HepG2 (cell line): Measurements from ENCODE around the gene PTK7. TPM values are rescaled to one million over a fixed set of nuclear protein-coding genes. Genes with fewer than 3 reads are reported as not detected.
A peak's percentile ranks its signal among the peaks of the same experiment; 100 is the strongest.

Experiments used
- FLYWCH1 ChIP-seq: sonication (generic); formaldehyde crosslinking; IDR thresholded peaks from 2 replicates; pipeline ENCODE4 v1.8.1; 2023; ENCODE audit warnings: mild to moderate bottlenecking, missing genetic modification reagents
- GFI1 ChIP-seq: sonication (generic); formaldehyde crosslinking; IDR thresholded peaks from 2 replicates; pipeline ENCODE4 v1.5.0; 2020; ENCODE audit warnings: missing genetic modification reagents, mild to moderate bottlenecking, borderline replicate concordance
- GZF1 ChIP-seq: sonication (generic); formaldehyde crosslinking; IDR thresholded peaks from 2 replicates; pipeline ENCODE4 v1.5.1; 2020; ENCODE audit warnings: mild to moderate bottlenecking, missing genetic modification reagents
- HNF1B ChIP-seq: sonication (generic); formaldehyde crosslinking; IDR thresholded peaks from 2 replicates; pipeline ENCODE4 v1.5.1; 2020; ENCODE audit warnings: mild to moderate bottlenecking, moderate library complexity, missing genetic modification reagents
- MATR3 ChIP-seq: sonication (generic); formaldehyde crosslinking; IDR thresholded peaks from 2 replicates; pipeline ENCODE4 v1.4.0; 2020; ENCODE audit warnings: missing genetic modification reagents
- SOX6 ChIP-seq, 2 experiments: fragments of 450-650 bp in 1 of 2; sonication (generic) in 1 of 2; formaldehyde crosslinking in 1 of 2; IDR thresholded peaks; 2 replicates each; pipeline versions ENCODE4 v1.4.0 to v1.6.1; 2017 to 2020; ENCODE audit warnings: antibody characterized with exemption in 1 of 2, mild to moderate bottlenecking in 1 of 2, missing genetic modification reagents in 1 of 2
- TFDP1 ChIP-seq: IDR thresholded peaks from 2 replicates; pipeline ENCODE4 v1.6.1; 2016; ENCODE audit warnings: missing compliant biosample characterization, missing genetic modification reagents, borderline replicate concordance
- TOPORS ChIP-seq: sonication (generic); formaldehyde crosslinking; IDR thresholded peaks from 2 replicates; pipeline ENCODE4 v1.8.0; 2023; ENCODE audit warnings: mild to moderate bottlenecking, missing genetic modification reagents
- ZBTB4 ChIP-seq: sonication (generic); formaldehyde crosslinking; IDR thresholded peaks from 2 replicates; pipeline ENCODE4 v1.4.0; 2020; ENCODE audit warnings: missing genetic modification reagents, mild to moderate bottlenecking, borderline replicate concordance
- ZBTB43 ChIP-seq: sonication (generic); formaldehyde crosslinking; conservative IDR thresholded peaks from 2 replicates; pipeline ENCODE4 v1.4.0; 2020; ENCODE audit warnings: missing genetic modification reagents
- ZNF225 ChIP-seq: sonication (generic); formaldehyde crosslinking; IDR thresholded peaks from 2 replicates; pipeline ENCODE4 v1.4.0; 2020; ENCODE audit warnings: mild to moderate bottlenecking, missing genetic modification reagents
- ZNF235 ChIP-seq: sonication (generic); formaldehyde crosslinking; IDR thresholded peaks from 2 replicates; pipeline ENCODE4 v1.8.1; 2023; ENCODE audit warnings: mild to moderate bottlenecking, missing genetic modification reagents, borderline replicate concordance
- ZNF572 ChIP-seq: sonication (generic); formaldehyde crosslinking; IDR thresholded peaks from 2 replicates; pipeline ENCODE4 v1.5.1; 2020; ENCODE audit warnings: mild to moderate bottlenecking, missing genetic modification reagents
- ZNF614 ChIP-seq: IDR thresholded peaks from 2 replicates; pipeline ENCODE4 v1.6.1; 2018; ENCODE audit warnings: missing biosample characterization, missing genetic modification reagents, inconsistent platforms, borderline replicate concordance
- ZNF768 ChIP-seq: sonication (generic); formaldehyde crosslinking; IDR thresholded peaks from 2 replicates; pipeline ENCODE4 v1.4.0; 2020; ENCODE audit warnings: missing genetic modification reagents
- polyA plus RNA-seq, 8 experiments: library from polyadenylated mRNA; depleted of rRNA in 3 of 8; stranded (reverse) in 7 of 8; unstranded in 1 of 8; fragments of >200 nt; fragmentation: Illumina TruSeq in 4 of 8; extraction: Trizol in 4 of 8; gene quantifications; 2 replicates each; pipeline versions ENCODE4 v1.2.1 to v1.2.3, GENCODE V29; 2011 to 2016; ENCODE audit warnings: low read depth in 4 of 8, missing spikeins in 1 of 8, mixed read lengths in 1 of 8; ENCODE audit not compliant: insufficient read depth in 1 of 8
- total RNA-seq, 5 experiments: library from RNA; depleted of rRNA; stranded (reverse); fragments of >200 nt; fragmentation: Illumina TruSeq; extraction: Trizol; gene quantifications; 2 replicates each; pipeline ENCODE4 v1.2.3, GENCODE V29; 2016; ENCODE audit warnings: low read depth in 1 of 5

The PTK7 gene
- total and polyA plus RNA-seq, 2 of the 13 experiments (the other 11 are each of a cell fraction or from before 2014, with no cell fraction given) = 98.5 to 99.8 TPM

GRCh38 chr6:43052225-43052841 is 23.8 kb upstream of the PTK7 start (continued):
- TF ChIP-seq ZBTB43 (CRISPR knock-in tag) (no peak), ZBTB4 (peak; percentile 86; the same call in 1 of the 2 replicates), FLYWCH1 (CRISPR knock-in tag) (no peak), MATR3 (CRISPR knock-in tag) (no peak), HNF1B (CRISPR knock-in tag) (0 out of 2 replicates have a peak, but pooled peaks have one; percentile 22), ZNF235 (CRISPR knock-in tag) (0 out of 2 replicates have a peak, but pooled peaks have one; percentile 4), SOX6 (IDR thresholded peaks at IDR 0.05) (no peak), SOX6 (CRISPR knock-in tag; IDR thresholded peaks at IDR 0.05) (no peak), ZNF225 (CRISPR knock-in tag) (no peak), TFDP1 (CRISPR knock-in tag) (no peak), TOPORS (CRISPR knock-in tag) (0 out of 2 replicates have a peak, but pooled peaks have one; percentile 40), ZNF572 (0 out of 2 replicates have a peak, but pooled peaks have one; percentile 36), ZNF768 (CRISPR knock-in tag) (no peak), GZF1 (CRISPR knock-in tag) (no peak), ZNF614 (0 out of 2 replicates have a peak, but pooled peaks have one; percentile 13), GFI1 (CRISPR knock-in tag) (no peak)
